GM18505 (cell line): Measurements from ENCODE around the gene ADGRG1.
"Not testable (repeated sequence)": the region's sequence is repeated elsewhere in the genome, so short reads cannot be mapped to it uniquely, and the experiment has no call there.

Experiments
- ATAC-seq: cut with Tn5 transposase; IDR thresholded peaks from one replicate; pipeline ENCODE4 v1.9.1; 2021; ENCODE audit not compliant: unreplicated experiment
- POLR2A ChIP-seq: IDR thresholded peaks from 4 replicates; pipeline ENCODE4 v1.6.1; 2011; ENCODE audit warnings: borderline replicate concordance; ENCODE audit not compliant: insufficient read depth, insufficient read length; ENCODE audit errors: extremely low read depth

Gene ADGRG1

GRCh38 chr16:57704905-57705852, 76.7 kb downstream of the ADGRG1 start:
- no peak for ATAC-seq
- TF ChIP-seq POLR2A: no peak

GRCh38 chr16:57706717-57707116, 78.3 kb downstream of the ADGRG1 start:
- TF ChIP-seq POLR2A: no peak
- no peak for ATAC-seq

- no peak for TF ChIP-seq POLR2A
- no peak for ATAC-seq
These were observed 78.9 kb downstream of the ADGRG1 start for GRCh38 chr16:57707331-57707730.

- TF ChIP-seq POLR2A: no peak
These were observed 79.7 kb downstream of the ADGRG1 start for GRCh38 chr16:57708168-57708567.

GRCh38 chr16:57709663-57710062, 81.2 kb downstream of the ADGRG1 start:
- no peak for TF ChIP-seq POLR2A
- ATAC-seq: no peak

More at GRCh38 chr16:57708168-57708567, 79.7 kb downstream of the ADGRG1 start:
- no peak for ATAC-seq

- TF ChIP-seq POLR2A: no peak
- ATAC-seq: no peak
These were observed 82.9 kb downstream of the ADGRG1 start for GRCh38 chr16:57711346-57711745.

GRCh38 chr16:57711993-57712392, 83.6 kb downstream of the ADGRG1 start:
- no peak for ATAC-seq
- no peak for TF ChIP-seq POLR2A

GRCh38 chr16:57712569-57712968, 84.1 kb downstream of the ADGRG1 start:
- not testable (repeated sequence) for ATAC-seq

- no peak for TF ChIP-seq POLR2A
- ATAC-seq: no peak
These were observed 85.2 kb downstream of the ADGRG1 start for GRCh38 chr16:57713596-57713995.

- TF ChIP-seq POLR2A: no peak
- ATAC-seq: no peak
These were observed 85.6 kb downstream of the ADGRG1 start for GRCh38 chr16:57714047-57714446.
